Activated CD4-positive, CD25-positive, alpha-beta regulatory T cell treated with anti-CD3 and anti-CD28 coated beads, Interleukin-2, amount 50 U/mL, for 16 hours (primary cell): ENCODE measurements around the gene CYLD.

Source experiments
- DNase-seq: peaks from one replicate; pipeline ENCODE4 v3.0.0-alpha.2; 2020; ENCODE audit warnings: low read depth, low spot score

CYLD gene

GRCh38 chr16:50815382-50815781 is 73.5 kb downstream of the CYLD start:
- DNase-seq: no peak

GRCh38 chr16:50816901-50817555 is 75.1 kb downstream of the CYLD start:
- DNase-seq: no peak

GRCh38 chr16:50818380-50818779 is 76.5 kb downstream of the CYLD start:
- no peak for DNase-seq

GRCh38 chr16:50819706-50820105 is 77.8 kb downstream of the CYLD start:
- DNase-seq: no peak

GRCh38 chr16:50820225-50820624 is 78.3 kb downstream of the CYLD start:
- no peak for DNase-seq

- no peak for DNase-seq
Observed at GRCh38 chr16:50821586-50821985, 79.7 kb downstream of the CYLD start.

- no peak for DNase-seq
Observed at GRCh38 chr16:50822671-50823070, 80.8 kb downstream of the CYLD start.

GRCh38 chr16:50826797-50827316 is 85.0 kb downstream of the CYLD start:
- no peak for DNase-seq

GRCh38 chr16:50828164-50828702 is 86.3 kb downstream of the CYLD start:
- no peak for DNase-seq

GRCh38 chr16:50830698-50831097 is 88.8 kb downstream of the CYLD start:
- DNase-seq: no peak

- no peak for DNase-seq
Observed at GRCh38 chr16:50831751-50832150, 89.9 kb downstream of the CYLD start.

- no peak for DNase-seq
Observed at GRCh38 chr16:50833929-50834328, 92.0 kb downstream of the CYLD start.

- DNase-seq: no peak
Observed at GRCh38 chr16:50834701-50835100, 92.8 kb downstream of the CYLD start.

GRCh38 chr16:50835358-50836060 is 93.6 kb downstream of the CYLD start:
- no peak for DNase-seq

GRCh38 chr16:50836121-50836621 is 94.3 kb downstream of the CYLD start:
- DNase-seq: no peak

GRCh38 chr16:50837324-50837723 is 95.4 kb downstream of the CYLD start:
- no peak for DNase-seq

- DNase-seq: no peak
Observed at GRCh38 chr16:50838165-50838564, 96.3 kb downstream of the CYLD start.

GRCh38 chr16:50838885-50839284 is 97.0 kb downstream of the CYLD start:
- DNase-seq: no peak

- no peak for DNase-seq
Observed at GRCh38 chr16:50839356-50839755, 97.5 kb downstream of the CYLD start.

- DNase-seq: no peak
Observed at GRCh38 chr16:50839920-50840729, 98.2 kb downstream of the CYLD start.

- no peak for DNase-seq
Observed at GRCh38 chr16:50841081-50841886, 99.4 kb downstream of the CYLD start.
